Measurements from ENCODE around the gene ABCC4. TPM values are rescaled to one million over a fixed set of nuclear protein-coding genes. Genes with fewer than 3 reads are reported as not detected.

Gene ABCC4
- total RNA-seq, 1 donor from 2014 or later, result 21.7 TPM

DNA sequence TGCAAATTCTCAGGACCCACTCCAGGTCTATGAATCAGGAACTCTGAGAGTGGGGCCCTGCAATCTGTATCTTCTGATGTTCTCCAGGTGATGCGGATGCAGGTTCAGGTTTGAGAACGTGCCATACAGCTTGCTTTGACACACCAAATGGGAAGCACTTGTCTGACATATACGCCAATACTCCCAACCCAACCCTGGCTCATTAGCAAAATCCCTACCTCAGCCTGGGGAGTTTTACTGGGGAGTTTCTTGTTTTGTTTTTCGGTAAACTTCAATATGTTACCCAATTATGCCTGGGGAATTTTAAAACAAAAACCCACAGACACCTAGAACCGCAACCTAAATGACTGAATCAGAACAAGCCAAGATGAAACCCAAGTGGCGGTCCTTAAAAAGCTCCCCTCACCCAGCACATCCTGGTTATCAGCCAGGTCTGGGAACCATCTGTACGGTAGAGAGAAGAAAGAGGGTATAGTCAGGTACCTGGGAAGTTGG, 41.2 kb downstream of the ABCC4 start:
- Mint-ChIP-seq H3K4me1 (ENCODE audit: unreplicated experiment) (peaks cover 13% of the 10 kb centered on the region), H3K27me3 (no peaks in the 10 kb centered on the region), H3K36me3 (peaks cover 24% of the 10 kb centered on the region), H3K27ac (no peak overlapping the region), H3K4me3 (no peak overlapping the region), H3K9me3 (peaks cover 11% of the 10 kb centered on the region)
- TF ChIP-seq, protein P1, sequence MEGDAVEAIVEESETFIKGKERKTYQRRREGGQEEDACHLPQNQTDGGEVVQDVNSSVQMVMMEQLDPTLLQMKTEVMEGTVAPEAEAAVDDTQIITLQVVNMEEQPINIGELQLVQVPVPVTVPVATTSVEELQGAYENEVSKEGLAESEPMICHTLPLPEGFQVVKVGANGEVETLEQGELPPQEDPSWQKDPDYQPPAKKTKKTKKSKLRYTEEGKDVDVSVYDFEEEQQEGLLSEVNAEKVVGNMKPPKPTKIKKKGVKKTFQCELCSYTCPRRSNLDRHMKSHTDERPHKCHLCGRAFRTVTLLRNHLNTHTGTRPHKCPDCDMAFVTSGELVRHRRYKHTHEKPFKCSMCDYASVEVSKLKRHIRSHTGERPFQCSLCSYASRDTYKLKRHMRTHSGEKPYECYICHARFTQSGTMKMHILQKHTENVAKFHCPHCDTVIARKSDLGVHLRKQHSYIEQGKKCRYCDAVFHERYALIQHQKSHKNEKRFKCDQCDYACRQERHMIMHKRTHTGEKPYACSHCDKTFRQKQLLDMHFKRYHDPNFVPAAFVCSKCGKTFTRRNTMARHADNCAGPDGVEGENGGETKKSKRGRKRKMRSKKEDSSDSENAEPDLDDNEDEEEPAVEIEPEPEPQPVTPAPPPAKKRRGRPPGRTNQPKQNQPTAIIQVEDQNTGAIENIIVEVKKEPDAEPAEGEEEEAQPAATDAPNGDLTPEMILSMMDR (conservative IDR thresholded peaks at IDR 0.05), result no peak
- no peak for DNase-seq (ENCODE audit: extremely low spot score, unreplicated experiment)

DNA sequence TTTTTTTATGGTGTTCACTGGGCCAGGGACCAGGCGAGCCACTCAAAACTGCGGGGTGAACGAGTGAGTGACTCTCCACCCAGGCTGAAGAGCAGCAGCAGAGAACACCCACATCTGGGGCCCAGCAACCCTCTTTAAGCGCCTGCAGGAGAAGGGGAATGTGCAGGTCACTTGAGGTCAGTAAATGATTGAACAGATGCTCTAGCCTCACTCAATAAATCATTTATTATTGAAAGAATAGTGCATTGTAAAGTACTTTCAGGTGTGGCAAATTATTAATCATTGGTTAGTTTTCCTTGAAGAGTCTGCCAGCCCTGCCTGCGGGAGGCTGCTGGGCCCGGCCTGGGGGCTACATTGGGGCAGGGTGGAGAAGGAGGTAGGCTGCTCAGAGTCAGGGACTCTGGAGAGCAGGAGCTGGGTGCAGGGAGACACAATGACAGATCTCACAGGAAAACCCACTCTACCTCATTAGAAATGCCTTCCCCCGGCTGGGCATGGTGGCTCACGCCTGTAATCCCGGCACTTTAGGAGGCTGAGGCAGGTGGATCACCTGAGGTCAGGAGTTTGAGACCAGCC, 42.5 kb downstream of the ABCC4 start:
- peaks cover 18% of the 10 kb centered on the region for H3K36me3 Mint-ChIP-seq
- peak overlapping the region; percentile 64 for H3K4me3 Mint-ChIP-seq
- H3K27me3 Mint-ChIP-seq, result no peaks in the 10 kb centered on the region
- H3K4me1 Mint-ChIP-seq (ENCODE audit: unreplicated experiment), result peaks cover 19% of the 10 kb centered on the region
- DNase-seq (ENCODE audit: extremely low spot score, unreplicated experiment), result no peak
- H3K9me3 Mint-ChIP-seq, result peaks cover 6% of the 10 kb centered on the region
- peak overlapping the region; percentile 77 for H3K27ac Mint-ChIP-seq
- TF ChIP-seq, protein P1 (conservative IDR thresholded peaks at IDR 0.05), result no peak

DNA sequence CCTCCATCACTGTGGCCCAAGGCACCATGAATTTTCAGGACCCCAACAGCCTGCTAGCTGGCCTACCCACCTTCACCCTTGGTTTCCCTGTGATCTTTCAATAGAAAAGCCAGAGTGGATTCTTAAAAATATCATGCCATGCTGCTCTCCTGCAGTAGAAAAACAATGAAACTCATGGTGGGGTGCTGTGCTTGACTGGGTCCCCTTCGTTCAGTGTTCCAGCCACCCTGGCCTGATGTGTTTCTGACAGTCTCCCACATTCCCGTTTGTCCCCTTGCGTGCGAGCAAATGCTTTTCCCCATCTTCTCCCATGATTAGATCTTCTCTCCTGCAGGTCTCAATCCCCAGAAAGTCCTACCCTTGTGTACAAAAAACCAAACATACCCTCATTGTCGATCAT, 43.2 kb downstream of the ABCC4 start:
- Mint-ChIP-seq H3K4me3 (peak overlapping the region; percentile 64), H3K27me3 (no peaks in the 10 kb centered on the region), H3K9me3 (peaks cover 6% of the 10 kb centered on the region), H3K27ac (peak overlapping the region; percentile 77), H3K4me1 (ENCODE audit: unreplicated experiment) (peaks cover 19% of the 10 kb centered on the region), H3K36me3 (peaks cover 18% of the 10 kb centered on the region)
- no peak for DNase-seq (ENCODE audit: extremely low spot score, unreplicated experiment)
- TF ChIP-seq, protein P1 (conservative IDR thresholded peaks at IDR 0.05), result no peak

DNA sequence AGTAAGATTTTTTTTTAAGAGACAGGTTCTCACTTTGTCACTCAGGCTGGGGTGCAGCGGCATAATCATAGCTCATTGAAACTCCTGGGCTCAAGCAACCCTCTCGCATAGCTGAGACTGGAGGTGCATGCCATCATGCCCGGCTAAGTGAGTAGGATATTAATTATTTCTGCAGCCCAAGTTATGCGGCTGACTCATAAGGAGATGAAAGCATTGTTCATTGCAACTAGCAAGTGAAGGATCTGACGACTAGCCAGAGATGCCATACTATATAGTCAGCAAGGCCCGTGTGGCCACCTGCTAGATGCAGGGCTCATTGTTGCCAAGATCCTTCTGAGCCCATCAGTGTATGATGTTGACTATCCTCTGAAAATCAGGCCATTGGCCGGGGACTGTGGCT, 45.2 kb downstream of the ABCC4 start:
- H3K27ac Mint-ChIP-seq, result no peak overlapping the region
- TF ChIP-seq, protein P1 (conservative IDR thresholded peaks at IDR 0.05), result no peak
- H3K9me3 Mint-ChIP-seq, result peaks cover 6% of the 10 kb centered on the region
- H3K4me3 Mint-ChIP-seq, result no peak overlapping the region
- DNase-seq (ENCODE audit: extremely low spot score, unreplicated experiment), result no peak
- no peaks in the 10 kb centered on the region for H3K27me3 Mint-ChIP-seq
- peaks cover 19% of the 10 kb centered on the region for H3K4me1 Mint-ChIP-seq (ENCODE audit: unreplicated experiment)
- H3K36me3 Mint-ChIP-seq, result peaks cover 15% of the 10 kb centered on the region

DNA sequence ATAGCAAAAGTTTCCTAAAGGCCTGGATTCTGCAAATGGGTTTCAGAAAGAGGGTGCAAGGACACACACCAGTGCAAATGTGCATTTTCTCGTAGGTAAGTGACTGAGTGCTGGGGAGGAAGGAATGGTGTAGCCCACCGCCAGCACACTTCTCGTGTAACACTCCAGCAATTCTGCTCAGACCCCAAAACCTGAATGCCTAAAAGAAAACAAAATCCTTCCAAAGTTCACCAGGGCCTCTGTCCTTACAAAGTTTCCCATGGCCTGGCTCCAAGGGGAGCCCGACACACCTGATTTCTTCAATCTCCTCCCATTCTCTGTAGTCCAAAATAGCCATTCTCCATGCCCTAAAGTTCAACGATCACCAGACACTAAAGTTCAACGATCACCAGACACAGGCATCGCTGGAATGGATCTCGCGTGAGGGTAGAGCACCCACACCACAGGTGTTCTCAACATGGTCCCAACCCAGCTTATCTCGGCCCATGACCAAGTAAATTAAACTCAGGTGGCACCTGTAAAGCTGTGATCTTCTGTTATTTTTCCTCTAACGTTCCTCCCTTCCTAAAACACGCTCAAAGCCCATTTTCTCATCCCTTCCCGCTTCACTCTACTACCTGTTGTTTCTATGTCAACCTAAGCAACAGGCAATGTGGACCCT, 46.0 kb downstream of the ABCC4 start:
- peaks cover 19% of the 10 kb centered on the region for H3K4me1 Mint-ChIP-seq (ENCODE audit: unreplicated experiment)
- H3K27me3 Mint-ChIP-seq, result no peaks in the 10 kb centered on the region
- no peak overlapping the region for H3K27ac Mint-ChIP-seq
- H3K9me3 Mint-ChIP-seq, result peaks cover 6% of the 10 kb centered on the region
- no peak overlapping the region for H3K4me3 Mint-ChIP-seq
- TF ChIP-seq, protein P1 (conservative IDR thresholded peaks at IDR 0.05), result no peak
- no peak for DNase-seq (ENCODE audit: extremely low spot score, unreplicated experiment)
- H3K36me3 Mint-ChIP-seq, result peaks cover 15% of the 10 kb centered on the region
